ENCODE results near the gene FAF2.
"Not testable (repeated sequence)": the region's sequence is repeated elsewhere in the genome, so short reads cannot be mapped to it uniquely, and the experiment has no call there.

Gene FAF2

DNA sequence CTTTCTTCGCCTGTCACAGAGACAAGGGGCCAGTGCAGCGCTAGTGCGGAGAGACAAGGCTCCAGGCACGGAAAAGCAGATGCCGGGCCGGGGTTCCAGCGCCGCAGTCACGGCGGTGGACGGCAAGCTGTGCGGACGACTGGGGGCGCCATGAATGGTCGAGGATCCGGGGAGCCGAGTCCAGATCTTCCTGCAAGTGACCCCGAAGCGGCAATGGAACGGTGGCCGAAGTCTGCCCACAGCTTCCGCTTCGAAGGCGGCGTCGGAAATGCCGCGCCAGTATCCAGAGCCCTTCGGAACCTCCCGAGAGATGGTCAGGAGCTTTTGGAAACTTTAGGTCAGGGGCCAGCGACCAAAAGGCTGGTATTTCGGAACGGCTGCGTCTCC is 601 bp upstream of the FAF2 start:
- in situ Hi-C loops (cut with HindIII; ENCODE audit: low sequenced_read_pairs) = loop anchor here (25.0 kb wide), 1 partner anchor 165 kb away; the partner anchor contains the start of gene GPRIN1

DNA sequence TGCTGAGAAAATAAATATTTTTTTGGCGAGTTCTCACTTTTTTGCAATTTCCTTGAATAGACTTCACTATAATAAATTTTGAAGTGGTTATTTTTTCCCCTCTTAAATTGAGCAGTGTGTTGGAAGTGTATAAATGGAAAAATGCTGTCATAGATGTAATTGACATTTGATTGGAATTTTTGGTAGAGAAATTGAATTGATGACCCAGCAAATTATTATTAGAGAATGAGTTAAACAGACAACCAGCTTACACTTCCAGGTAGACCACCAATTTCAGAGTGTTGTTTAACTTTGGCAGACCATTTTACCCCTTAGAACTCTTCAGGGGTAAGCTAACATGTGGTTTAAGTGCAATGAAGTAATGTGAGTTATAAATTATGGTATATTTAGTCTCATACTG is 1.9 kb downstream of the FAF2 start:
- in situ Hi-C loops (cut with HindIII; ENCODE audit: low sequenced_read_pairs) = no loop called here

DNA sequence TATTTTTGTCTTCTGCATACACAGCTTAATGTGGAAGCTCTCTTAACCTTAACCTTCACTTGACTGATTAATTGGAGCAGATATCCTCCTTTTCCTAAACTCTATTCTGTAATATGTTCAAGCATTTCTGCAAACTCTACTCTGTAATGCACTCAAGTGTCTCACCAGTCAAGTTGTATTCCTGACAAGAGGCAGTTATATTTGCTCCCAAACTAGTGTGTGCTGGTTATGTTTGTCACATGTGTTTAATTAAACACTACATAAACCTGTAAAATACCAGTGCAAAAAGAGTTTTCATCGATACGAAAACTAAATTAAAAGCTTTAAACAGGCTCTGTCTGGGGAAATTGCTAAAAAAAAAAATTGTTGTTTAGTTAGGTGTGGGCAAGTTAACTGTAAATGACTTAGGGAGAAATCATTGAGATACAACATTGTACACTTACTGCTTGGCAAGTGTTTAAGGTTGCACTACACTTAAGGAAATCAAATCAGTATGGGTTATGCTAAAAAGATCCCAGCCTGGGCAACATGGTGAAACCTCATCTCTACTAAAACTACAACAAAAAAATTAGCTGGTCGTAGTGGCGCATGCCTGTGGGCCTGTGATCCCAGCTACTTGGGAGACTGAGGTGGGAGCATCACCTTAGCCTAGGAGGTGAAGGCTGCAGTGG is 6.7 kb downstream of the FAF2 start:
- in situ Hi-C loops (cut with HindIII; ENCODE audit: low sequenced_read_pairs) = no loop called here

DNA sequence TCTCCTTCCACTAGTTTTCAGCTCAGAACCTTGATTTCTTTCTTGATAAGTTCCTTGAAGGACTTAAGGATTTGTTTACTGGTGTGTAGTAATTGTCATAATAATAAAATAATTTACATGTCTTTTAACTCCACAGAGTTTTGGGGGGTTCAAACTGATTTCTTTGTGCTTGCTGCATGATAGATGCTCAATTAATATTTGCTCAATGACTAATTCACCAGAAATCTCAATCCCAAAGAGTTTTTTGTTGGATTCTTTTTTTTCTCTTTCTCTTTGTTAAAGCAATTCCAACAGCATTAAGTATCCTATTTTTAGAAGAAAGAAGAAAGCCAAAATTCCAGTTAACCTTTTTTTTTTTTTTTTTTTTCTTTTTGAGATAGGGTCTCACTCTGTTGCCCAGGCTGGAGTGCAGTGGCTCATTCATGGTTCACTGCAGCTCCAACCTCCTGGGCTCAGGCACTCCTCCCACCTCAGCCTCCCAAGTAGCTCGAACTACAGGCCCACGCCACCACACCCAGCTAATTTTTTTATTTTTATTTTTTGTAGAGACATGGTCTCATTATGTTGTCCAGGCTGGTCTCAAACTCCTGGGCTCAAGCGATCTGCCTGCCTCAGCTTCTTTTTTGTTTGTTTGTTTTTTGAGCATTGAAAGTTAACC is 10.8 kb downstream of the FAF2 start:
- in situ Hi-C loops (cut with HindIII; ENCODE audit: low sequenced_read_pairs) = no loop called here

DNA sequence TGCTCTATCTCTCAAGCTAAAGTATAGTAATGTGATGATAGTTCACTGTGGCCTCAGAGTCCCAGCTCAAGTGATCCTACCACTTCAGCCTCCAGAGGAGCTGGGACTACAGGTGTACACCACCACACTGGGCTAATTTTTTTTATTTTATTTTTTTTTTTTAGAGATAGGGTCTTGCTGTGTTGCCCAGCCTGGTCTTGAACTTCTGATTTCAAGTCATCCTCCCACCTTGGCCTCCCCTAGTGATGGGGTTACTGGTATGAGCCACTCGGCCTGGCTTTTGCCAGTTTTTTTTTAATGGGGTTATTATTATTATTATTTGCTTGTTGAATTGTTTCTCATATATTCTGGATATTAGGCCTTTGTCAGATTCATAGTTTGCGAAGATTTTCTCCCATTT is 13.2 kb downstream of the FAF2 start:
- in situ Hi-C loops (cut with HindIII; ENCODE audit: low sequenced_read_pairs) = no loop called here

DNA sequence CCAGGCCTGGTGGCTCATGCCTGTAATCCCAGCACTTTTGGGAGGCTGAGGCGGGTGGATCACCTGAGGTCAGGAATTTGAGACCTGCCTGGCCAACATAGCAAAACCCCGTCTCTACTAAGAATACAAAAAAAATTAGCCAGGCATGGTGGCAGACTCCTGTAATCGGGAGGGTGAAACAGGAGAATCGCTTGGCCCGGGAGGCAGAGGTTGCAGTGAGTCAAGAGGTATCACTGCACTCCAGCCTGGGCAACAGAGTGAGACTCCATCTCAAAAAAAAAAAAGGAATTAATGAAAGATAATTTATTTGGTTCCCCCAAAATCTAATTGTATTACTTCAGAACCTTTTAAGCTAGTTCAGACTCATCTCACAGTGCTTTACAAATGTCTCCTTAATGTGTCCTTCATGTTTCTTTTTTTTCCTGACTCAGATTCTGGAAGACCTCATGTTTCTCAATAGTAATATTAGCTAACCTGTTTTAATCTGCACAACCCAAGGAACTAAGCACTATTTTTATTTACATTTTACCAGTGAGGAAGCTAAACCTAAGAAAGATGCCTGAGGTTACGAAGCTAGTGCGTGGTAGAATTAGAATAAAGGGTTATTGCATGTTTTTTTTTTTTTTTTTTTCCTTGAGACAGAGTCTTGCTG is 15.1 kb downstream of the FAF2 start:
- in situ Hi-C loops (cut with HindIII; ENCODE audit: low sequenced_read_pairs) = no loop called here

DNA sequence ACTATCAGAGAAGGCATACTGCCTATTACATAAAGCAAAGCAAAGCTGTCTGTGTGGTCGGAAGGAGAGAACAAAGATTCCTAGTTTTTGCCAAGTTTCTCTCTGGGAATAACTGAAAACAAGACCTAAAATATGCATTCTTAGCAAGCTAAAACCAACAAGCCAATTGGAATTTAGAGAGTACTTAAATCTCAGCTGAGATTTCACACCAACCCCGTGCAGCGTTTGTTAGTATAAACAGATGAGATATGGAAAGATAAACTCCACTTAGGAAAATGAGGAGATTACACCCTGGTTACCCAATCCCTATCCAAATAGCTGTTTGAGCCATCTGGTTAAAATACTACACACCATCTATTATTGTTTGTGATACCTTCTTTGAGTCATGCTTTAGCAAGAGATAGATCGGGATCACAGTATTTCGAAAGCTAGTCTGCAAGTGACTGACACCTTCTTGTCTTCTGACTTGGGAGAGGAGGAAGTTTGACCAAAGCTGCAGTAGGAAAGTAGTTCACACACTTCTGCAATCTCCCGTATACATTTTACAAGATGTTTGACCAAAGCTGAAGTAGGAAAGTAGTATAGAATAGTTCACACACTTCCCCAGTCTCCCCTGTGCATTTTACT is 18.2 kb downstream of the FAF2 start:
- in situ Hi-C loops (cut with HindIII; ENCODE audit: low sequenced_read_pairs) = no loop called here

DNA sequence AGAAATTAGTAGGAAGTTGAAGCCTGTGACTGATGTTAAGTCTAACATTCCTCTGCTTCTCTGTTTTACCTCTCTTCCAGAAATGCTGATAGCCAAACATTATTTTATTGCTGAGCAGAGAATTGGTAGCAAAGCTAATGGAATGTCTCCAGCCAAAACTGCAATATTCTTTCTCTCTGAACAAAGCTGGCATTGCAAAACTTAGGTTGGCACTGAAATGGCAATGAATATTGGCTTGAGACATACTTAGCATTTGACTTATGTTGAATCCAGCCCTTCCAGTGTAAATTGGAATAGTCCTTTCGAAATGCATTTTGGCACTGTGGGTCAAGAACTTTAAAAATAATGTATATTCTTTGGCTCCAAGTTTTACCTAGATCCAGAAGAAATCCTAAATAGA is 21.1 kb downstream of the FAF2 start:
- in situ Hi-C loops (cut with HindIII; ENCODE audit: low sequenced_read_pairs) = no loop called here

DNA sequence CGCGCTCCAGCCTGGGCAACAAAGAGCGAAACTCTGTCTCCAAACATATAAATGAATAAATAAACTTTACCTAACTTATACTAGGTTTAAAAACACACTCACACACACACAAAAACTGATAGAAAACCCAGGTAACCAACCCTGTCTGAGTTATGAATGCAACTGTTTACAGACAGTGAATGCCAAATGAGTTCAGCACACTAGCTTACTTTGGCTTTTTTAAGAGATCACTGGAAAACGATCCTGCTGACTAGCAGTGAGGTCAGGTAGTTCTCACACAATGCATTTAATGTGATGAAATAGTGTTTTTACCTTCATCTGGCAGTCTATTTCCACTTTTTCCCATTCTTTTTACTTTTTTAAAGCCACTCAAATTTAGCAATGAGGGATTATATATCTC is 22.4 kb downstream of the FAF2 start:
- in situ Hi-C loops (cut with HindIII; ENCODE audit: low sequenced_read_pairs) = no loop called here

DNA sequence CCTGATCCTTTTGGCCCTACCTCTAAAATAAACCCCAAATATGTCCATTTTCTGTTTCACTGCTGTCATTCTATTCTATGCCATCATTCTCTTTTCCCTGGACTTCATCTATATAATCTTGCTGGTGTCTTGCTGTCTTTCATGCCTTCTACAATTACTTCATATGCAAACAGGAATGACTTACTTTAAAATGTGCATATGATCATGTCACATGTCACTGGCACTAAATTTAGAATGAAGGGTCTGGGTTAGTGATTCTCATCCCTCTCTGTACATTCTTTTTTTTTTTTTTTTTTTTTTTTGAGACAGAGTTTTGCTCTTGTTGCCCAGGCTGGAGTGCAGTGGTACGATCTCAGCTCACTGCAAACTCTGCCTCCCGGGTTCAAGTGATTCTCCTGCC is 22.9 kb downstream of the FAF2 start:
- in situ Hi-C loops (cut with HindIII; ENCODE audit: low sequenced_read_pairs) = no loop called here

DNA sequence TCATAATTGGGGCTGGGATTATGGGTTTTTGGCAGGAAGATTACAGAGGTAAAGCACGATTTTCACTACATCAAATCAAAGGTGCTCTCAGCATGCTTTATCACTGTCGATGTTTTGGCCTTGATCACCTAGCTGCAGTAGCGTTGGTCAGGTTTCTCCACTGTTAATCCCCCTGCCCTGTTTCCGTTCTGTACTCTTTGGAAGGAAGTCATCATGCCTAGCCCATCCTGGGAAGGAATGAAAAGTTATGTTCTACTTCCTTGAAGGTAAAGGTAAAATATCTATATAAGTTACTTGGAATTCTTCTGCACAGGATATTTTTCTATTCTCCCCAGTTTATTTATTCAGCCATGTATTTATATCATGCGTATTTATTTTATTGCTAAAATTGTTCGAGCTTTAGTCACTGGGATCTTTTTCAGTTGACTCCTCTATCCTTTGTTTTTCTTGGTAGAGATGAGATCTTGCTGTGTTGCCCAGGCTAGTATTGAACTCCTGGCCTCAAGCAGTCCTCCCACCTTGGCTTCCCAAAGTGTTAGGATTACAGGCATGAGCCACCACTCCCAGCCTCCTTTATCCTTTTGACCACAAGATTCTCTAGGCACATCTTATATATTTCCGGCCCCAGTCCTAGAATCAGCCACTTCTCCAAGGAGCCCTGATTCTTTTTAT is 25.3 kb downstream of the FAF2 start:
- in situ Hi-C loops (cut with HindIII; ENCODE audit: low sequenced_read_pairs) = no loop called here

DNA sequence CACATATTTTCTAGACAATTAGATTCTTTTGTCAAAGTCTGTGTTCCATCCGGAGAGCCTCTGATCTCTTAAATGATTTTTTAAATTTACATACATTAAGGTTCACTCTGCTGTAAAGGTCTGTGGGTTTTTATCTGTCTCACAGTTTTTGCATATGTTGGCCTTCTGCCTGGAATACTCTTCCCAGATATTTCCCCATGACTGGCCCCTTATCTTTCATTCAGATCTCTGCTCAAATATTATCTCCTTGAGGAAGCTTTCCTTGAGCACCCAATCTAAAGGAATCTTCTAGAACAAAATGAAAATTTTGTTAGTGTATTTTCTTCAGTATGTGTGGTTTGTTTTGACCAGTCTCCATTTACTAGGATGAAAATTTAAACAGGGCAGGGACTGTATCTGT is 26.3 kb downstream of the FAF2 start:
- in situ Hi-C loops (cut with HindIII; ENCODE audit: low sequenced_read_pairs) = no loop called here

DNA sequence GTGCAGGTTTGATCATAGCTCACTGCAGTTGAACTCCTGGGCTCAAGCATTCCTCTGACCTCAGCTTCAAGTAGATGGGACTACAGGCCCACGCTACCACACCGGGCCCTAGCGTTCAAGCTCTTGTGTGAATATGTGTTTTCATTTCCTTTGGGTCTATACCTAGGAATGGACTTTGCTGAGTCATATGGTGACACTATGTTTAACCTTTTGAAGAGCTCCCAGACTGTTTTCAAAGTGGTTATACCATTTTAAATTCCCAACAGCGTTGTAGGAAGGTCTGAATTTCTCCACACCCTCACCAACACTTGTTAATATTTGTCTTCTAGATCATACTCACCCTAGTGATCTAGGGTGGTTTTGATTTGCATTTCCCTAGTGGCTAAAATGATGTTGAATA is 33.5 kb downstream of the FAF2 start:
- in situ Hi-C loops (cut with HindIII; ENCODE audit: low sequenced_read_pairs) = no loop called here

DNA sequence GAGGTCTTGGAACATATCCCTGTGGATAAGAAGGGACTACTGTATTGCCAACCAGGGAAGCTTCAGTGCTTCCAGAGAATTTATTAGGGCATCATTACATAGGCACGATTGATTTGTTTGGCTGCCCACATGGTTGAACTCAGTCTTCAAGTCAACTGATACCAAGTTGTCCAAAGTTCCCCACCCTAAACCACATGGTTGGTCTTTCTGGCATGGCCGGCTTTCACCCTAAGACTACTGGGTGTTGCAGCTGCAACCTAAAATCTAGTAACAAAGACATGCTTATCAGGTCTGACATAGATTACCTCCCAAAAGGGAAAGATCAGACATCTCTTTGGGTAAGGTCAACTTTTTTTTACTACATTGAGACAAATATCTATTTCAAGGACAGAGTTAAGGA is 37.0 kb downstream of the FAF2 start:
- in situ Hi-C loops (cut with HindIII; ENCODE audit: low sequenced_read_pairs) = no loop called here

DNA sequence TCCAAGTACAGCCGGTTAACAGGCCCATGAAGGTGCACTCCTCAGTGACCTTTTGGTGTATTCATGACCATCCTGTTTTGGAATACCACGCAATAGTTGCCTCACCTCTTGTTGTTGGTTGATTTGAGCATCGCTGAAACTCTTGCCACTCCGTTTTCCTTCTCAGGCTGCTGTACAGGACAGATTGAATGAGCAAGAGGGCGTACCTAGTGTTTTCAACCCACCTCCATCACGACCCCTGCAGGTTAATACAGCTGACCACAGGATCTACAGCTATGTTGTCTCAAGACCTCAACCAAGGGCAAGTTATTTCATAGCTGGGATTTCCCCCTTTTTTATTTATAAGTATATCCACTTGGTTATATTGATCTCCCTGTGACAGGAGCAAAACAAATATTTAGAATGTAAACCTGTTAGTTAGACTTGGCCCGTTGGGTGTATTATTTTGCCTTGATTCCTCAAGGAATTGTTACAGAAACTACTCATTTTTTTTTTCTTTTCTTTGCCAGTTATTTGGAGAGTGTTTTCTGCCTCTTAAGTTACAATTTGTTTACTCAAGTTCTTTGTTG is 38.1 kb downstream of the FAF2 start:
- in situ Hi-C loops (cut with HindIII; ENCODE audit: low sequenced_read_pairs) = no loop called here

DNA sequence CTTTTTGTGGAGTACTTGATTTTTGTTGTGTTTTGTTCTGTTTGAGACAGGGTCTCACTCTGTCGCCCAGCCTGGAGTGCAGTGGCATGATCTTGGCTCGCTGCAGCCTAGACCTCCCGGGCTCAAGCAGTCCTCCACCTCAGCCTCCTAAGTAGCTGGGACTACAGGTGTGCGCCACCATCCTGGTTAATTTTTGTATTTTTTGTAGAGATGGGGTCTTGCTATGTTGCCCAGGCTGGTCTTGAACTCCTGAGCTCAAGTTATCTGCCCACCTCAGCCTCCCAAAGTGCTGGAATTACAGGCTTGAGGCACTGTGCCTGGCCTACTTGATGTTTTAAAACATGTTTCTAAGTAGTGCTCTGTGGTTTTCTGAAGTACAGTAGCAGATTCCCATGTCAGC is 39.0 kb downstream of the FAF2 start:
- in situ Hi-C loops (cut with HindIII; ENCODE audit: low sequenced_read_pairs) = not testable (repeated sequence)

DNA sequence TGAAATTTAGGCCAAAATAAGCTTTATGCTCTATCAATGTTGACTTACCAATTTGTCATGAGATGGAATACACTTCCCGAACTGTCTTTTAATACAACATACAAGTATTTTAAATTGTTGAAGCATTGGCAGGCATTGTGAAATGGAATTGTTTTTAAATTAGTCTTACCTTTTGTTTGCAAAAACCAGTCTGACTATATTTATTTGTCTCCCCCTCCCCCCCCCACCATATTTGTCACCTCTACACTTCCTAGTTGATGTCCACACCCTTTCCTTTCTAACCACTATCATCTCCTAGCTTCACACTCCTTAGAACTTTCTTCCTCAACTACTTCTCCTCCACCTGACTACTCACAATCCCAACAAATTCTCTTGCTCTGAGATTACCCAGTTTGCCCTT is 40.9 kb downstream of the FAF2 start:
- in situ Hi-C loops (cut with HindIII; ENCODE audit: low sequenced_read_pairs) = no loop called here

DNA sequence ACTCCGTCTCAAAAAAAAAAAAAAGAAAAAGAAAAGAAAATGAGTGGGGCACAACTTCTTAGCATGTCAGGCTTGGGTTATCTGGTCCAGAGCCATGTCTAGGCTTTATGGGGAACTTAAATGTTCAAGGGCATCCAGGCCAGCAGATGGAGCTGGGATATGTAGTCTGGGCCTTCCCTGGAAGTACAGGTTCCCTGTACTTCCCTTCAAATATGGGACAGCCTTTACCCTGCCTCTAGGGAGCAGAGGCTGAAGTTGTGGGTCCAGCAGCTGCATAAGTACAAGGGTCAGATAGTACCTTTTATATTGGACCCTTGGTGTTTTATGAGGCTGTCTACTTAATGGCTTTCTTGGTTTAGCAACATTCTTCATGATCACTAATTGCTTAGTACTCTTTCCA is 42.1 kb downstream of the FAF2 start:
- in situ Hi-C loops (cut with HindIII; ENCODE audit: low sequenced_read_pairs) = no loop called here

DNA sequence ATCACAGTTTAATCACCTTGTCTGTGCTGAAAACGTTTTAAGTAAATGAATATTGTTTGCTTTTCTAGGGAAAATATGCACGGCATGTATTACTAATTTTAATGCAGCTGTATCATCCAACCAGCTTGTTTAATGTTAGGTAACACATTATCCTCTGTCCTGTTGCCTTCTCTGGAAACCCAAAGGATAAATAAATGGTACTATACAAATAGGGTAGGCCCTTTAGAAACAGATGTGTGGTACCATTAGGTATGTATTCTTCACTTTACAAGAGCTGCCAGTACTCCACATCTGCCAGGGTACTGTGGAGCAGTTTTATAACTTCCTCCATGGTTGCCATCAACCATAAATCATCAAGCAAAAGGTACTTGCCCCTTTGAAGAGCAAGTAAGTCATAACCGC is 42.9 kb downstream of the FAF2 start:
- in situ Hi-C loops (cut with HindIII; ENCODE audit: low sequenced_read_pairs) = no loop called here

DNA sequence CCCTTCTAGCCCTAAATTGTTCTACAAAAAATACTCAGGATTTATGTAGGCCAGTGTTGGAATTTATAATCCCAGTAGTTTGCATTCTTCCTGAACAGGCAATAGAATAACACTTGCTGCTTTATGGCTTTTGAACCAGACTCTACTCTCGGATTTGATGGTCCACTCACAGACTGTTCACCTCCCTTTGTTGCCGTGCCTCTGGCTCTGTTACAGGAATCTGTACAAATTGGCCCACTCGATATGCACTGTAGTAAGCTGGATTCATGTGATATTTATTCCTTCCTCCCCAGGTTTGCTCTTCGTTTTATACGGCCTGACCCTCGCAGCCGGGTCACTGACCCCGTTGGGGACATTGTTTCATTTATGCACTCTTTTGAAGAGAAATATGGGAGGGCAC is 43.7 kb downstream of the FAF2 start:
- in situ Hi-C loops (cut with HindIII; ENCODE audit: low sequenced_read_pairs) = no loop called here

DNA sequence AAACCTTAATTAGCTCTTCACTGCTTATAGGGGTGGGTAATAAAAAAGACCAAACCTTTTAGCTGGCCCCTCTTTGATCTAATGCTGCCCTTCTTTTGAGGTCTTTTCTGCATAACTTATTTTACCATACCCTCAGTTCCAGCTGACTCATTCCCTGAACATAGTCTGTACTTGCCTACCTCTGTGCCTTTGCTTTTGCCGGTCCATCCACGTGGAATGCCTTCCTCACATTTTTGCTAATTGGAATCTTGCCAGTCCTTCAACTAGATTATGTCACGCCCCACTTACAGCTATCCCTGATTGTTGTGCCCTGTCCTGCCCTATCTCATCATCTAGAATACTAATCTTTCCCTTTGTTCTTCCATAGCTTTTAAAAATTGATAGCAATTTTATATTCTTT is 44.2 kb downstream of the FAF2 start:
- in situ Hi-C loops (cut with HindIII; ENCODE audit: low sequenced_read_pairs) = no loop called here

Measured in endothelial cell of hepatic sinusoid (primary cell).